Activated naive CD4-positive, alpha-beta T cell treated with anti-CD3 and anti-CD28 coated beads, Interleukin-2, amount 10 ng/mL, durations not matched to agents 5 hours and 36 hours (primary cell): ENCODE results near the gene KRTAP10-8. TPM values are rescaled to one million over a fixed set of nuclear protein-coding genes. Genes with fewer than 3 reads are reported as not detected.

Source experiments
- total RNA-seq, 2 experiments: library from RNA; stranded (reverse); gene quantifications; one replicate each; pipeline ENCODE4 v1.2.3, GENCODE V29; 2021

KRTAP10-8 gene
- not detected for total RNA-seq

GRCh38 chr21:44612029-44612486 lies at the start of gene KRTAP10-8:
TSS of gene KRTAP10-8 (plus strand) at chr21:44612079. CDS start at chr21:44612101, 22 bp downstream.

DNA sequence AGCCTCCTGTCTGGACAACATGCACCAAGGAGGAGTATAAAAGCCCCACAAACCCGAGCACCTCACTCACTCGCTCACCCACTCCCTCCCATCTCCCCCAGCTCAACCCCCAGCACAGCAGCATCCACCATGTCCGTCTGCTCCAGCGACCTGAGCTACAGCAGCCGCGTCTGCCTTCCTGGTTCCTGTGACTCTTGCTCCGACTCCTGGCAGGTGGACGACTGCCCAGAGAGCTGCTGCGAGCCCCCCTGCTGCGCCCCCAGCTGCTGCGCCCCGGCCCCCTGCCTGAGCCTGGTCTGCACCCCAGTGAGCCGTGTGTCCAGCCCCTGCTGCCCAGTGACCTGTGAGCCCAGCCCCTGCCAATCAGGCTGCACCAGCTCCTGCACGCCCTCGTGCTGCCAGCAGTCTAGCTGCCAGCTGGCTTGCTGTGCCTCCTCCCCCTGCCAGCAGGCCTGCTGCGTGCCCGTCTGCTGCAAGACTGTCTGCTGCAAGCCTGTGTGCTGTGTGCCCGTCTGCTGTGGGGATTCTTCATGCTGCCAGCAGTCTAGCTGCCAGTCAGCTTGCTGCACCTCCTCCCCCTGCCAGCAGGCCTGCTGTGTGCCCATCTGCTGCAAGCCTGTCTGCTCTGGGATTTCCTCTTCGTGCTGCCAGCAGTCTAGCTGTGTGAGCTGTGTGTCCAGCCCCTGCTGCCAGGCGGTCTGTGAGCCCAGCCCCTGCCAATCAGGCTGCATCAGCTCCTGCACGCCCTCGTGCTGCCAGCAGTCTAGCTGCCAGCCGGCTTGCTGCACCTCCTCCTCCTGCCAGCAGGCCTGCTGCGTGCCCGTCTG lies 38.0 kb upstream of the KRTAP10-8 start, which contains the start of gene KRTAP10-4:
KRTAP10-4 (plus strand) TSS at position 100 of the 827 bp plus-strand sequence; CDS start at position 130, 30 bp downstream.

GRCh38 chr21:44580231-44580821 lies 31.6 kb upstream of the KRTAP10-8 start, which contains the start of gene KRTAP10-5:
TSS of gene KRTAP10-5 (minus strand) at chr21:44580604. CDS start at chr21:44580578, 26 bp downstream.

DNA sequence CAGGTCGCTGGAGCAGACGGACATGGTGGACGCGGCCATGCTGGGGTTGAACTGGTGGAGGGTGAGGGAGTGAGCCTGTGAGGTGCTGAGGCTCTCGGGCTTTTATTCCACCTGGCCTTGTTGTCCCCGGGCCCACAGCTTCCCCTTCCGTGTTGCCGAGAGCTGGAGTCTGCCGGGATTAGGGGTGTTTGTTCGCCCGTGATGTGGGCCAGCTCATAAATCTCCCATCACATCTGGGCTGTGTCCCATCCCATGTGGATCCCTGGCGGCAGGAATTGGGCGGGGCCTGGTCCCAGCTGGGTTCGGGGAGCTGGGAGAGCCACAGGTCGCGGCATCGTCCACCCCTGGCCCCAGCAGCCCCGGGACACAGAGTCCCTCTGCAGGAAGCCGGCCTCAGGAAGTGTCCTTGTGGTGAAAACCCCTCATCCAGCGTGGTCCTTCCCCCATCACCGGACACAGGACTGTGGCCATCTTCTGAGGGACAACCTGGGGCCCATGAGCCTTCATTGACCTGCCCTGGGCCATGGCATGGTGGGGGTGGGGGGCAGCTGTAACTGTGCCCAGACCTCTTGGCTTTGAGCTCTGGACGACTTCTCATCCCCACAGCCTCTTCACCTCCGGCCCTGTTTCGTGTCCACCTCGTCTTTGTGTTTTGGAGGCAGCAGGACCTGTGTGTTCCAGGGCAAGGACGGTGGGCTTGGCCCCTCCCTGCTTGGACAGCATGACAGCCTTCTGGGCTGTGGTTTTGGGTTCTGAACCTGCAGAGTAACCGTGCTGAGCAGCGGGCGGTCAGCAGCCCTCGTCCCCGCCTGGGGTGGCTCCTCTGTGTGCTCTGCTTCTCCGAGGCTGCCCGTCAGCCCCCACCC lies 19.2 kb upstream of the KRTAP10-8 start, which contains the start of gene KRTAP10-6:
KRTAP10-6 (minus strand) TSS at position 60 of the 866 bp plus-strand sequence; CDS start at position 39, 21 bp downstream.

DNA sequence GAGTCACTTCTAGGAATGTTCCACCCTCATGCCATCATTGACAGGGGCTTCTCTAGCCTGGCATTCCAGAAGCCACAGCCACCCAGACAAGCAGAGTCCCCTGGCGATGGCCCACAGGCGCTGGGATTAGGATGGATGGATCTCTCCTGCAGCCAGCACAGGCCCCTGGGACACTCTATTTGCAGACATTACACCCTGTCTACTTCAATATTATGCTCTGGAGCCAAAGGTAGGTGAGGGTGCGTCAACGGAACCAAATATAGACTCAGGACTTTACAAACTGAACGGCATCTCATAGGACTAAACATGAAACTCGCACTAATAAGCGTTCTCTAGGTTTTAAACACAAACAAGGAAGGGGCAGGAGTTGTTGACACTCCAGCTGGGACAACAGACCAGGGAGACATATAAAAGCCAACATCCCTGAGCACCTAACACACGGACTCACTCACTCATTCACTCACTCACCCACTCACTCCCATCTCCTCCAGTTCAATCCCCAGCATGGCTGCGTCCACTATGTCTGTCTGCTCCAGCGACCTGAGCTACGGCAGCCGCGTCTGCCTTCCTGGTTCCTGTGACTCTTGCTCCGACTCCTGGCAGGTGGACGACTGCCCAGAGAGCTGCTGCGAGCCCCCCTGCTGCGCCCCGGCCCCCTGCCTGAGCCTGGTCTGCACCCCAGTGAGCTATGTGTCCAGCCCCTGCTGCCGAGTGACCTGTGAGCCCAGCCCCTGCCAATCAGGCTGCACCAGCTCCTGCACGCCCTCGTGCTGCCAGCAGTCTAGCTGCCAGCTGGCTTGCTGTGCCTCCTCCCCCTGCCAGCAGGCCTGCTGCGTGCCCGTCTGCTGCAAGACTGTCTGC lies 11.5 kb upstream of the KRTAP10-8 start, which contains the start of gene KRTAP10-7:
KRTAP10-7 (plus strand) TSS at position 480 of the 861 bp plus-strand sequence; CDS start at position 505, 25 bp downstream.

GRCh38 chr21:44626673-44627143 lies 14.8 kb downstream of the KRTAP10-8 start, which contains the start of gene KRTAP10-9:
TSS of gene KRTAP10-9 (plus strand) at chr21:44627093. CDS start at chr21:44627172, 79 bp downstream.

GRCh38 chr21:44637018-44637850 lies 25.4 kb downstream of the KRTAP10-8 start, which contains the start of gene KRTAP10-10:
TSS of gene KRTAP10-10 (plus strand) at chr21:44637356. CDS start at chr21:44637418, 62 bp downstream.

GRCh38 chr21:44646366-44647221 lies 34.7 kb downstream of the KRTAP10-8 start, which contains the start of gene KRTAP10-11:
TSS of gene KRTAP10-11 (plus strand) at chr21:44646414. CDS start at chr21:44646459, 45 bp downstream.

DNA sequence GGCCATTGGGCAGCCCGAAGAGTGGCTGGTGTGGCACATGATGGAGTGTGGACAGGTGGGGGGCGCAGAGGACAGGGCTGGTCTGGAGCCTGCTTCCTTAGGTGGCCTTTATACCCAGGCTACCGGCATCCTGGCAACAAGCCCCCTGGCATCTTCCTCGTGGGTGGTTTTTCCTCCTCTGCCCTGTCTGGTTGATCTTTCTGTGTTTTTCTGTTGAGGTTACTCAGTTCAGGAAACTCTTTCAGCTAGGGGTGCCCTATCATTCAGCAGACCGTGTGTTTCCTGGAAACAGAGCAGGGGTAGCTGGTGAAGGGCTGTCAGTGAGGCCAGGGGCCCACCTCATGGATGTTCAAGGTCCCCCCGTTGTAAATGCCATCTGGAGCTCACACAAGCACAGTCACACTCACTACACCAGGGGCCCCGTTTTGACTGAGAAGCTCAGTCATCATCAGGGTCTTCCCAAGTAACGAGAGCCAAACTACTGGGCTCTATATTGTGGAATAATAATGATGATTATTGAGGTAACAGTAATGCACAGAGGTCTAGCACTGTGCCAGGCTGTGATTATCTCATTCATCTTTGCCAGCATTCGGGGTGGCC lies 42.8 kb downstream of the KRTAP10-8 start, which contains the start of gene KRTAP12-4:
KRTAP12-4 (minus strand) TSS at position 84 of the 600 bp plus-strand sequence; CDS start at position 39, 45 bp downstream.

GRCh38 chr21:44657635-44658540 lies 46.0 kb downstream of the KRTAP10-8 start, which contains the start of gene KRTAP12-3:
TSS of gene KRTAP12-3 (plus strand) at chr21:44657932. CDS start at chr21:44657980, 48 bp downstream.

Other genes starting within 250 kb of the KRTAP10-8 start
- 1 to 10 TPM; 4.0 to 4.2 TPM for gene LRRC3, start 156.6 kb upstream of the KRTAP10-8 start, total RNA-seq
- gene KRTAP10-1, start 71.9 kb upstream of the KRTAP10-8 start, total RNA-seq: not detected
- not detected for gene KRTAP10-2, start 60.6 kb upstream of the KRTAP10-8 start, total RNA-seq
- gene KRTAP10-3, start 53.3 kb upstream of the KRTAP10-8 start, total RNA-seq: not detected
- not detected for gene KRTAP10-4, start 38.4 kb upstream of the KRTAP10-8 start, total RNA-seq
- not detected for gene KRTAP10-5, start 31.5 kb upstream of the KRTAP10-8 start, total RNA-seq
- not detected for gene KRTAP10-6, start 19.6 kb upstream of the KRTAP10-8 start, total RNA-seq
- gene KRTAP10-7, start 11.5 kb upstream of the KRTAP10-8 start, total RNA-seq: not detected
- gene KRTAP10-9, start 15.0 kb downstream of the KRTAP10-8 start, total RNA-seq: not detected
- gene KRTAP10-10, start 25.3 kb downstream of the KRTAP10-8 start, total RNA-seq: not detected
- gene KRTAP10-11, start 34.3 kb downstream of the KRTAP10-8 start, total RNA-seq: not detected
- gene KRTAP12-4, start 42.6 kb downstream of the KRTAP10-8 start, total RNA-seq: not detected
- not detected for gene KRTAP12-3, start 45.9 kb downstream of the KRTAP10-8 start, total RNA-seq
- gene KRTAP12-2, start 54.8 kb downstream of the KRTAP10-8 start, total RNA-seq: not detected
- gene KRTAP12-1, start 70.1 kb downstream of the KRTAP10-8 start, total RNA-seq: not detected
- not detected for gene KRTAP10-12, start 85.1 kb downstream of the KRTAP10-8 start, total RNA-seq
- gene TSPEAR, start 99.5 kb downstream of the KRTAP10-8 start, total RNA-seq: not detected
- gene UBE2G2, start 189.7 kb downstream of the KRTAP10-8 start, total RNA-seq: 100 to 1,000 TPM in 1 of 2 experiments, 10 to 100 TPM in 1; 90.1 to 104 TPM
- 10 to 100 TPM; 77.5 to 83.7 TPM for gene SUMO3, start 206.0 kb downstream of the KRTAP10-8 start, total RNA-seq